Mesothelial cell of epicardium (in vitro differentiated cells): ENCODE measurements around the gene EVL. TPM values are rescaled to one million over a fixed set of nuclear protein-coding genes. Genes with fewer than 3 reads are reported as not detected.

Experiments
- DNase-seq, 2 experiments: peaks; one replicate each; pipeline ENCODE4 v3.0.0; 2021; ENCODE audit warnings: low spot score in 2 of 2; ENCODE audit not compliant: unreplicated experiment in 2 of 2
- H3K27ac Mint-ChIP-seq: 2 replicates; pipeline ENCODE4 v1.8.0; 2021; ENCODE audit warnings: mixed read lengths
- H3K27me3 Mint-ChIP-seq: 2 replicates; pipeline ENCODE4 v1.8.0; 2021; ENCODE audit warnings: low read depth, mixed read lengths
- H3K36me3 Mint-ChIP-seq: 2 replicates; pipeline ENCODE4 v1.8.0; 2021; ENCODE audit warnings: mixed read lengths
- H3K4me1 Mint-ChIP-seq: 2 replicates; pipeline ENCODE4 v1.8.0; 2021; ENCODE audit warnings: mixed read lengths
- H3K4me3 Mint-ChIP-seq: 2 replicates; pipeline ENCODE4 v1.8.0; 2021; ENCODE audit warnings: mild to moderate bottlenecking, moderate library complexity, mixed read lengths
- H3K9me3 Mint-ChIP-seq: 2 replicates; pipeline ENCODE4 v1.8.0; 2021; ENCODE audit warnings: mixed read lengths
- CTCF ChIP-seq: fragments of 200-600 bp; sonication (generic); IDR thresholded peaks from one replicate; pipeline ENCODE4 v1.5.0; 2021; ENCODE audit warnings: antibody characterized with exemption; ENCODE audit not compliant: unreplicated experiment
- total RNA-seq: library from RNA; stranded (reverse); gene quantifications from 3 replicates; pipeline ENCODE4 v1.2.1, GENCODE V29; 2021

EVL gene
- total RNA-seq, 1 donor from 2014 or later, result 250 TPM

- Mint-ChIP-seq H3K27me3 (no peaks in the 10 kb centered on the region), H3K4me1 (peaks cover 50% of the 10 kb centered on the region), H3K36me3 (peaks cover 17% of the 10 kb centered on the region), H3K27ac (peak overlapping the region; percentile 66), H3K4me3 (no peak overlapping the region), H3K9me3 (peaks cover 7% of the 10 kb centered on the region)
- TF ChIP-seq CTCF, result no peak
- no peak for DNase-seq
Observed at GRCh38 chr14:100081997-100082625, 16.9 kb downstream of the EVL start.

- Mint-ChIP-seq H3K27me3 (no peaks in the 10 kb centered on the region), H3K36me3 (peaks cover 21% of the 10 kb centered on the region), H3K4me3 (no peak overlapping the region), H3K9me3 (peaks cover 7% of the 10 kb centered on the region), H3K27ac (peak overlapping the region; percentile 66), H3K4me1 (peaks cover 50% of the 10 kb centered on the region)
- TF ChIP-seq CTCF, result no peak
- no peak for DNase-seq
Observed at GRCh38 chr14:100082723-100083122, 17.5 kb downstream of the EVL start.

GRCh38 chr14:100083706-100084105 is 18.5 kb downstream of the EVL start:
- TF ChIP-seq CTCF, result no peak
- DNase-seq, result no peak
- no peaks in the 10 kb centered on the region for H3K27me3 Mint-ChIP-seq
- peaks cover 42% of the 10 kb centered on the region for H3K4me1 Mint-ChIP-seq
- peaks cover 7% of the 10 kb centered on the region for H3K9me3 Mint-ChIP-seq
- H3K36me3 Mint-ChIP-seq, result peaks cover 28% of the 10 kb centered on the region
- no peak overlapping the region for H3K4me3 Mint-ChIP-seq
- peak overlapping the region; percentile 76 for H3K27ac Mint-ChIP-seq

- Mint-ChIP-seq H3K36me3 (peaks cover 36% of the 10 kb centered on the region), H3K27me3 (no peaks in the 10 kb centered on the region), H3K27ac (peak overlapping the region; percentile 76), H3K9me3 (peaks cover 7% of the 10 kb centered on the region), H3K4me1 (peaks cover 33% of the 10 kb centered on the region), H3K4me3 (no peak overlapping the region)
- no peak for TF ChIP-seq CTCF
- no peak for DNase-seq
Observed at GRCh38 chr14:100084591-100084990, 19.4 kb downstream of the EVL start.

GRCh38 chr14:100085462-100085861 is 20.2 kb downstream of the EVL start:
- no peak overlapping the region for H3K27ac Mint-ChIP-seq
- peaks cover 30% of the 10 kb centered on the region for H3K4me1 Mint-ChIP-seq
- H3K9me3 Mint-ChIP-seq, result peaks cover 7% of the 10 kb centered on the region
- no peaks in the 10 kb centered on the region for H3K27me3 Mint-ChIP-seq
- H3K4me3 Mint-ChIP-seq, result no peak overlapping the region
- no peak for DNase-seq
- peaks cover 41% of the 10 kb centered on the region for H3K36me3 Mint-ChIP-seq
- TF ChIP-seq CTCF, result no peak

- H3K27me3 Mint-ChIP-seq, result no peaks in the 10 kb centered on the region
- peaks cover 7% of the 10 kb centered on the region for H3K9me3 Mint-ChIP-seq
- DNase-seq, result no peak
- TF ChIP-seq CTCF, result no peak
- H3K4me1 Mint-ChIP-seq, result peaks cover 28% of the 10 kb centered on the region
- peaks cover 45% of the 10 kb centered on the region for H3K36me3 Mint-ChIP-seq
- no peak overlapping the region for H3K27ac Mint-ChIP-seq
- no peak overlapping the region for H3K4me3 Mint-ChIP-seq
Observed at GRCh38 chr14:100086361-100086760, 21.1 kb downstream of the EVL start.
